Hematopoietic multipotent progenitor cell treated with erythropoietin and hydrocortisone succinate and interleukin-3 and kit ligand, for 4 days (in vitro differentiated cells): ENCODE results near the gene METTL24.

Source experiments
- DNase-seq: peaks from one replicate; pipeline ENCODE4 v3.0.0-alpha.2; 2015

The METTL24 gene, protein sequence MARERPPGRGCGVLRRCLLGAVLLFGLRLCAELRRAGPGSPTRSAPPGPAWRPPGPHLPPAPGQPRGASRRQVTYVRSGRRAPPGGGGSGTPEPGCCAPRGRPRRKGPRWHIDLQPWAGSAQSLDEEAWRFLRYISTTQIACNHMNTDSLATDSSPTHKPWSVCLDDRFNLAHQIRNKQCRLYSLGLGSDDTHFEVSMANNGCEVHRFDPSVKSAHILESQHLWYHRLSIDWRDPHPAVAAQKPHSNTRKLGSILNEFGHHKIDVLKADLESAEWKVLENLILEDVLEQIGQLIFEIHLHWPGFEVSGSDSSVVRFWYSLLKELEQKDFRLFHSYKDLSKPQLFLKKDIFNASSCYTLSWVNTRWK

DNA sequence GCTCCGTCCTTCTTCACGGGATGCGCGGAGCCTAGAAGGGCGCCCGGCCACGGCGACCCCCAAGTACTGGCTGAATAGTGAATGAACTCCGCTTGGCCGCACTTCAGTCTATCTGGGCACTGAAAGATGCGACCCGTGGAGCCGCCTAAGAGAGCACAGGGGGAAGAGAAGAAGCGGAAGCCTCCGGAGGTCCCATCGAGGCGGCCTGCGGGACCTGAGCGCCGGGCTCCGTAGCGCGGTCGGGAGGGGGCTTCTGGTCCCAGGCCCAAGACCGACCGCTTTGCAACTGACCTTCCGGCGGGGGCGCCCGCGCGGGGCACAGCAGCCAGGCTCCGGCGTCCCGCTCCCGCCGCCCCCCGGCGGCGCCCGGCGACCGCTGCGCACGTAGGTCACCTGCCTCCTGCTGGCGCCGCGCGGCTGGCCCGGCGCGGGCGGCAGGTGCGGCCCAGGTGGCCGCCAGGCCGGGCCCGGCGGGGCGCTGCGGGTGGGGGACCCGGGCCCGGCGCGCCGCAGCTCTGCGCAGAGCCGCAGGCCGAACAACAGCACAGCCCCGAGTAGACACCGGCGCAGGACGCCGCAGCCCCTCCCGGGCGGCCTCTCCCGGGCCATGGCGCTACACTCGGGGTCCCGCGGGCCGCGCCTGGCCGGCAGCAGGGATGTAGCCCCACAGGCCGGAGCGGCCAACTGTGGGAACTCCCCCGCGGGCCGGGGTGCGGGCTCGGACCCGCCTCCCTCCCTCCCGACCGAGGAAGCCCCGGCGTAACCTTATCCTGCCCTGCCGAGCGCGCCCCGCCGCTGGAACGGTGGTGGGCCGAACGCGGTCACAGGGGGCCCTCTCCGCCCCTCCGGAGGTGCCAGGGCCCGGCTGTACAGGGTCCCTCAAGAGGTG is at the start of gene METTL24:
TSS of gene METTL24 (minus strand) at position 686 of the 889 bp plus-strand sequence. CDS start at position 609, 77 bp downstream.
- DNase-seq = peak; percentile 68

DNA sequence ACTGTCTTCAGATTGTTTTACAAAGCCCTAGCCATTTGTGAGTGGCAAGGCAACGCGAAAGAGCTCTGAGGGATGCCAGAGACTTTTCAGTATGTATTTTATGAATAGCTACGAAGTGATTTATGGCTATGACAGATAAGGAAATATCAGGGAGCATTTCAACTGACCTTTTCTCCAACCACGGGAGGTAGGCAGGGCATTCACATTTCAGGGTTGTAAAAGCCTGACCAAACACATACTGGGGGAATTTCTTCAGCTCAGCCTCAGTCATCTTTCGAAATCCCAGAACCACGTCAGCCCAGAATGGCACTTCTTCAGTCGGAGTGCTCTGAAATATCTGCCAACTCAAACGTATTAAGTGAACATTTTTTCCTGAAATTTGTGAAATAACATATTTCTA is 46.5 kb upstream of the METTL24 start:
- DNase-seq = no peak

DNA sequence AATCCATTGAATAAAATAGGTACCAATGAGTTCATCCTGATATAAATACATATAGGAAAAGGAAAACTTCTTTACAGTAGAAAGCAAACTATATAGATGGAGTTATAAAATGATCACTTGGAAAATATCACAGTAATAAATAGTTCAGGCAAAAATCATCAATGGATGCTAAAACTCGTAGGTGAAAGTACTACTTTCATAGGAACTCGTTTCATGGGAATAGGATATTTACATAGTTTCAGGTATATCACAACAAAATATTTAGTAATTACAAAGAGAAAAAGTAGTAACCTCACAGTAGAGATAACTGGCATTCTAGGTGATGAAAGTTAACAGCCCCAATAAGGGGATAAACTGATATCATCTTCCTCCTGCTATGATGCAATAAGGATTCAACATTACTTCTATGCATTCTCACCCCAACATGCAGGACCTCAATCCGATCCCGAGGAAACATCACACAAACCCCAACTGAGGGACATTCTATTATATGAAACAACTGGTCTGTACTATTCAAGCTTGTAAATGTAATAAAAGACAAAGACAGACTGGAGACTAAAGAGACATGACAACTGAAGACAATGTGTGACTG is 43.5 kb upstream of the METTL24 start:
- no peak for DNase-seq

DNA sequence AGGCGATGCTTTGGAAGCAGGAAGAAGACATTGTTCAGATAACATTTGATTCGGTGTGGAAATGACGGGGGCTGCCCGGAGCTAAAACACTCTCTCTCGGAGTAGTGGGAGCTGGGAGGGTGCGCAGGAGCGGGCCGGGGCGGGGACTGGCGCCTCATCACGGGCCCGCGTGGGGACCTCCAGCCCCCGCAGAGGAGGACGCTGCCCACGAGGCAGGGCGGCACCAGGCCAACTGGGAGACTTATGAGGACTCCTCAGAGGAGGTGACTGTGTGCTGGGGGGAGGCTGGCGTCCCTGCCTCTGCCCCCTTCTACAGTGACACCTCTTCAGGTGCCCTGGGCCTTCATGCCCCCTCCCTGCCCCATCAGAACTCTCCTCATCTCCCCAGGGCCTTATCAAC is 42.1 kb upstream of the METTL24 start:
- no peak for DNase-seq

DNA sequence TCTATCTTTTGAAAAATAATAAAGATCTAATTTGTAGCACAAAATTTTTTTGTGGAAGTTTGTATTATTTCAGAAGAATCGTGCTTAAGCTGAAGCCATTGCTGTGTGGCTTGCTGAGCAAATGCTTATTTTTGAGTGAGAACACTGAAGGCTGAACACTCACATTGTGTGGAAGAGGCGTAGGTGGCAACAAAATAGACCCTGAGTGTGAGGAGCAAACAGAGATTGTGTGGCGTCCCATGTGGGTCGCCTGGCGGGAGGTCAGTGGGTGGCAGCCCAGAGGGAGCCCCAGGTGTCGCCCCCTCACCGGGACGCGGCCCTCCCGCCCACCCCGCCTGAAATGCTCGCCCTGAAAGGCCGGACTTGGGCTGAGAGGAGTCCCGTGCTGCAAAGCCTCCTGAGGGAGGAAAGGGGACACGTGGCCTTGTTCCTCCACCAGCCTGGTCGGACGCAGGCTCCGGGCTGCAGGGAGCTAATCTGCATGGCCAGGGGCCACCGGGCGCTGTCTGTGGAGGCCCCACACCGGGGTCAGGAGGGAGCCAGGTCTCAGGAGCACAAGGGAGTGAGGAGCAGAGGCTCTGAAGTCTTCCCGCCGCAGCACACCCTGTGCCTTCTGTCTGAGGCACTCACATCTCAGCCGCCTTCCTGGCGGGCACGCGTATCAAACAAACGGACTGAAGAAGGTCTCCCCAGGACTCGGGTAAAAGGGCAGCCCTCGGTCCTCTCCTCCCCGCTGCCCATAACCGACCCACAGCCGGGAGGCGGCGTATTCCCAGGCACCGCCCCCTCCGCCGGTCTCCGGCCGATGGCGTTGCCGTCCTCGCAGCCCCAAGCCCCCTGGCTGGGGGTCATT is 41.3 kb upstream of the METTL24 start:
- peak; percentile 35 for DNase-seq

DNA sequence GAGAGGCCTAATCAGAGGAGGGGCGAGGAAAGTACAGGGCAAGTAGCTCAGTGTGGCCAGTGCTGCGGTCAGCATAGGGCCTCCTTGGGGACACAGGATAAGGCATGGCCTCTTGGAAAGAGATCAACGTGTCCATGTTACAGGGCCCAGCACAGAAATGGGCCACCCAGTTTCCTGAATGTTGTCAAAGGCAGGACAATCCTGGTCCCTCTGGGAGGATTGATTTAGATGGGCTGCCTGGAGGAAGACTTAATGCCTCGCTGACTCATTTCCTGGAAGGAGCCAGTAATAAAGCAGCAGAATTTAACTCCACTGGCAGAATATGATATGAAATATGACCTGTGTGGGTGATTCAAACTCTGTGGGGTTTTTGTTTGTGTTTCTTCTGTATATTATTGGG is 40.6 kb upstream of the METTL24 start:
- DNase-seq = no peak

DNA sequence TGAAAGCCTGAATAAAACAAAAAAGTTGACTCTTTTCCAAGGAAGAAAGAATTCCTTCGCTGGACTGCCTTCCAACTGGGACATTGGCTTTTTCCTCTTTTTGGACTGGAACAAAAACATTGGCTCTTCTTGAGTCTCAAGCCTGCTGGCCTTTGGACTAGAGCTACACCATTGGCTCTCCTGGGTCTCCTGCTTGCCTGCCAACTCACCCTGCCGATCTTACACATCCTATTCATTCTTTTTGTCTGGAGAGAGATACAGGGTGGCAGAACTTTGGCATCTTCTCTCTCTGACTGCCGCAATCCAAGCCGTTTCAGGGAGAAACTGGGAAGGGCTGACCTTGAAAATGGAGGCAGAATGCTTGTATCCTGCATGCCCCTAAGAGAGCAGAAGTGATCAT is 37.1 kb upstream of the METTL24 start:
- DNase-seq = no peak

DNA sequence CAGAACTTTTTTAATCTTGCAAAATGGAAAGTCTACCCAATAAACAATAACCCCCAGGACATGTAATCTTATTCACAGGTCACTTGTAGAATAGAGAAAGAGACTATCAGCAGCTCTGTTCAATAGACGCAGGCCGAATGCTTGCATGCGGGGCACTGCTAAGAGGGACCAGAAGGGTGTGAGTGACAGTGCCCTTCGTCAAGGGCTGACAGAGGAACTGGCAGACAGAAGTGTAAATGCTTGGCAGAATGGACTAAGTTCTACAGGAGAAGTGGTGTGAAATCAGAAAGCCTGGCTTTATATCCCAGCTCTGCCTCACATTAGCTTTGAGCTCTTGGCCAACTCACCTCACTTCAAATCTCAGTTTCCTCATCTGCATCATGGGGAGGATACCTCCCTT is 36.3 kb upstream of the METTL24 start:
- no peak for DNase-seq

DNA sequence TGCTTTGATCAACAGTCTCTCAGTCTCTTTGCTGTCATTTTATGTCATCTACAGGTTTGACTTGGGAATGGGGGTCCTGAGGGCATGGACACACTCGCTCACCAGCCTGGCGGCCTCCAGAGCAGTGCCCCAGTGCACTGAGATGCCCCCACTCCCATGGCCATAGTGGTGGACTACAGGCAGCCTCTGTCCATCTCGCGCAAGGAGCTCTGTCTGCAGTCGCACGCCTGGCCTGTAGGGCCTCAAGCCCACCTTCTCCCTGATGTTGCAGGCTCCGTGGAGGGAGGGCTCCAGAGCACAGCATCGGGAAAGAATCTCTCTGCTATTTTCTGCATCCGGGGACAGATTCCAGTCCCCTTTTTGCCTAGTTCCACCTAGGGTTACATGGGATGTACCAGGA is 34.6 kb upstream of the METTL24 start:
- no peak for DNase-seq

DNA sequence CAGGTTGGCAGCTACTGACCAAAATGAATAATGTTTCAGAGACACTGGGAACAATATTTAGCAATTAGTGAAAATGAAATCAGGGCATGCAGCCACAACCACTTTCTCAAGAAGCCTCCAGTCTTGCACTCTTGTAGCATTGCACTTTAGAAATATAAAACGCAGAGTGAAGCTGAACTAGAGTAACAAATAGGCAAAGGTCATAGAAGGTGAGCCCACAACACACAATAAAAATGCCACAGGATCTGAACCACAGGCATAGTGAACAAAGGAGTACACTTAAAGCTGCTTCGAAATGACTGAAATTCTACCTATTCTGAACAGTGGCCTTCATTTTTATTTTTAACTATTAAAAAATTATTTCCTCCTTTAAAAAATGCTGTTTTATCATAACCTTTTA is 32.3 kb upstream of the METTL24 start:
- no peak for DNase-seq

DNA sequence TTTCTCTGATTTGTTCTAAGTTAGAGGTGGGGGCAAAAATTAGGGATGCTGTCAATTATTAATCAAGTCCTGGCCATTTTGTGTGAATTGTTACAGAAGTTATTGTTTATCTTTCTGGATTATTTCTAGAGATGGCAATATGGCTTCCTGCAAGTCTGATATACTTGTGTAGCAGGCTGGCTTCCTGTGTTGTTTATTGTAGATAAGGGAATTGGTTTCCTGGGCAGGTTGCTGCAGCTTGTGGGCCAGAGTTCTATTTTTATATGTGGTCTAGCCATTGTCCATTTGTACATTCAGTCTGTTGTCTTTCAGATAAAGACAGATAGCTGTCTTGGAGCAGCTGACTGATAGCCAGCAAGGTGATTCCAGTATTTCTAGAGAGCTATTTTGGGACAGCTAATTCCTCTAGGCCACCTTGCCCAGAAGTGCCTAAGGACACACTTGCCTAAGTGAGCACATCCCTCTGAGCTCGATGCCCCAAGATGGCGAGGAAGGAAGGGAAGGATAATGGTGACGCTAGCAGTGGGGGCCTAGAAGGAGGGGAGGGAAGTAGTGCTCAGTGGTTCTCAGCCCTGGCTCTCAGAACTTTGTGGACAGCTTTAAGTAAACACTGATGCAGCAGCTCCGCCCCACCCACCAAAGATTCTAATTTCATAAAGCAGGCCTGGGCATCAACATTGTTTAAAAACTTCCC is 31.7 kb upstream of the METTL24 start:
- DNase-seq = peak; percentile 92

DNA sequence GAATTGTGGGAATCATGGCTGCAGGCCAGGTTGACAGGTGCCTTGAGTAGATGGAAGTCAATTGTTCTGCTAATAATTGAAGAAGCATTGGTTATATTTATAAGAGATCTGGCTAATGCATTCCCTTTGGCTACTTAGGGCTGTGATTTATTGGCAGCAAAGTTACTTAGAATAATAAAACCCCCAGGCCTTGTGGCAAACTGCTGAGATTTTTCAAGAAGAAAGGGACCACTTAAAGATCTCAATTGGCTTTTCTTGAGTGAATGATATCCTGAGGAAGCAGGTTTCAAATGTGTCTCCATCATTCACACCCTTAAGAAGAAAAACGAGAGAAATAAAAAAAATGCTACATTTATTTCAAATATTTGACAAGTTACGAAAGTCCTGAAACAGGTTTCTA is 29.8 kb upstream of the METTL24 start:
- no peak for DNase-seq

DNA sequence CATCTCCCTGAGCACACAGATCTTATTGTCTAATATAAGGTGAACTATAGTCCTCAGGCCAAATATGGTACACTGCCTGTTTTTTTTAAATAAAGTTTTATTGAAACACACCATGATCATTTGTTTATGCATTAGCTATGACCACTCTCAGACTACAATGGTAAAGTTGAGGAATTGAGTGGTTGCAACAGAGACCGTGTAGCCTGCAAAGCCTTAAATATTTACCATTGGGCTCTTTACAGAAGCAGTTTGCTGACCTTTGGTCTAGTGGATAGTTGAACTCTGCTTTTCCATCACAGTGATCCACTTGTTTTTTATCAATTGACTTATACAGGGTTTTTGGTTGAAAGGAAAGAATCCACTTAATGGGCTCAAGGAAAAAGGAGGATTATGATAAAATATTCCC is 27.3 kb upstream of the METTL24 start:
- DNase-seq = no peak

DNA sequence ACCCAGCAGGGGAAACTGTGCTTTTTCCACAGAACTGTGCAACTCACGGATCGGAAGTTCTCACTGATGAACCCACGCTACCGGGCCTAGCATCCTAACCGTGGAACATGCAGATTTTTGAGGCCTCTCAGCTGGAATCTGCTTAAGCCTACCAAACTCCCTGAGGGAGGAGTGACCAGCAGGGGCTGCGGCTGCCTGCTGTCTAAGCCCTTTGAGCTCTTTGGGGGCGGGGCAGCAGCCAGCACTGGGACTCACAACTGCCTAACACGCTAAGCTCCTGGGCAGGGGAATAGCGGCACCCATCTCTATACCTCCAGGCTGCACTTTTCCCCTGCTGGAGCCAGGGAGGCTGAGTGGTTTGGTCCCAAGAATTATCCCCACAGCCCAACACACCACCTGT is 20.4 kb upstream of the METTL24 start:
- no peak for DNase-seq

DNA sequence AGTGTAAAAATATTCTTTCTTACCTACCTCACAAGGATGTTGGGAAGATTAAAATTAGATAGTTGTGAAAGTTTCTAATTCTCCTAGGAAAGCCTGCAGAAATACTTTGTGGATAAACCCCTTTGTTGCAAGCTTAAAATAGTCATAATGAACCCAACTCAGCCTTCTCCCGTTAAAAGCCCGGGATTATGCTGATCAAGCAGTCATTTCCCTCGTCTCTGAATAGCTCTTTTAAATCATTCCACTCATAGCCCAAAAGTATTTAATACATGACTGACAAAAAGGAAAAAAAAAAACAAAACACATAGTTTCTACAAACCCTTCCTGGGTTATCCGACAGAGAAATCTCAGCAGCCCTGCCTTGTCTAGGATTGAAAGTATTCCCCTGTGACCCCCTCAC is 10.9 kb upstream of the METTL24 start:
- no peak for DNase-seq

DNA sequence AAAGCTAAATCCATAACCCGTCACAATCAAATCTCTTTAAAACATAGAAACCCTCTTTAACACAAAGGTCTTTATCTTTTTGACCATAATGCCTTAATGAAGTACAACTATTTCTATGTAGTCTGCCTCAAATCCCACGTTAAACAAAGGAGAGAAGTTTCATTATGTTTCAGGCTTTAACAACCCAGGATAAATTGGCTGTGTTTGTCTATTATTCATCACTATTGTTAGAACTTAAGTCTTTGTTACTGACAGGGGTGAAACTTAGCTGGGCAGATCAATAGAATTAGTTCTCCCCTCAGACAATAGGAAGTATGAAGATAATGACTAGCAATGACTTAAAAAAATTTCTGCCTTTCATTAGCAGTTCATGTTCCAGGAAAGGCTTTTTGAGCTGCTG is 10.1 kb upstream of the METTL24 start:
- no peak for DNase-seq

DNA sequence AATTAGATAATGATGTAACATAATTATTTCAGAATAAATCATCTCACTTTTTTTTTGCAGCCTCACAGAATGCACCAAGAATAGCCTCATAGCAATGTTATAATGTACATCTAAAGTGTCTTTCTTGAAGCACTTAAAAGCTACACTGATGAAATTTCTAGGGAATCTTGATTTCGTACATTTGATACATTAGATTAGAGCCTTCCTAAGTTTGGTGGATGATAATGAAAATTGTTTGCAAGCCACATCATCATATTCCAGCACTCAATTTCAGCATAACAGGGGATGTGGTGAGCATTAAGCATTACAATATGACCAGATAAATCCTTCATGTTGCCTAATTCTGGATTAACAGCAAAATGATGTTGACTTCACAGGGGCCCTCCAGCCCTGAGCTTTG is 9.7 kb upstream of the METTL24 start:
- no peak for DNase-seq

DNA sequence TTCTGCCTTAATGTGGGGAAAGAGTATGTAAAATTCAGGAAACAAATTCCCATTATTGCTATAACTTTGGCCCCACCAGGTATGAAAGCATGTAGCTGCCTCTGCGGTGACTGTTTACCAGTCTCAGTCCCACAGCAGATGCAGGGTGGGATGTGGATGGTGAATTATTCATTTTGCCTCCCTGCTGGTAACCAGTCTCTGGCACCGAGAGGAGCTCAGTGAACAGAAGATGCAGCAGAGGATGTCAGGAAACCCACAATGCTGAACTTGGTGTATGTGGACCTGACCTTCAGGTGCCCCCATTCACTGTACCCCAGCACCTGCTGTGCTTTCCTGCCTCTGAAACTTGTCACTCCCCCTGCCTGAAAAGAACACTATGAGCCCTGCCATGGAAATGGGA is 8.8 kb upstream of the METTL24 start:
- no peak for DNase-seq

DNA sequence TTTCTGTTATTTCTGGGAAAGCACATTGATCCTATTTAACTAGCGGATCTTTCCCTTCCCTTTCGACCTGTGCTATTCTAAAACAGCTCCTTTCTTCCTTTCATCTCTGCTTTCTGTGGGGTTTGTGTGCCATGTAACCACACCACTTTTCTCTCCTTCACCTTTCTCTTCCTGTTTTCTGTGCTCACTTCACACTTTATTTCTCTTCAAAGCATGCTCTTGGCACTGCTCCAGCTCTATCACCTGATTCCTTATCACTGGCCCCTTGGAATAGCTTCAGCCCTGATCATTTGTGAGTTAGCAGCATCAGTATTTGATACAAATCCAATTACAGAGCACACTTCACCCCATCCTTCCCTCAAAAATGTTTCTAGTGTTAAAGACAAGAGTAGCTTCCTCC is 8.1 kb upstream of the METTL24 start:
- no peak for DNase-seq

DNA sequence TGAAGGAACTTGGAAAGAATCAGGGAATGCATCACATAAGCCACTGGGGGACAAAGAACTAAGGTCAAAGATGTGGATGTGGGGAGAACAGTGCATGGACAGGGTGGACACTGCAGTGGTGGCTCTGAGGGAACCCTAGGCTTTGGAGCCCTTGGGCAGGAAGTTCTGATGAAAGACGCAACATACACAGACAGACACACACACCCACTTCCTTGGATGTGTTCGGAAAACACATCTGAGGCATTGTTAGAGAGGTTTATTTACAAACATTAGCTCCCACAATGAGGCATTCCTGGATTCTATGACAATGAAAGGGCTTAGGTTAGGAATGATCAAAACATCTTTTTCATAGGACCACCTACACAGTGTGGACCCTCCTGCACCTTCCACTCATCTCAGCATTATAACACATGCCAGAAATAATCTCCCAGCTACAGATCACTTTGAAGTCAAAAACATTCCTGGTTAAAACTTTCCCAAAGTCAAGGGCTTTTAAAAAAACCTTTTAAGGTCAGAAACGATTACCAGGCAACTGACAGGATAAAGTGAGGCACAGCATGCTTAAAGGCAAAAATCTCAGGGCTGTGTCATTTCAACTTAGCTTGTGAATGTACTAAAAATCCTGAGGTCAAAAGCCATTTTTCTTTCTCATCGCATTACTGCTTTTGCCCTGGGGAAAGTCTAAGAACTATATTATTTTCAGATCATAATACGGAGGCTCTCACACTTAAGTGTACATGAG is 6.4 kb upstream of the METTL24 start:
- no peak for DNase-seq

DNA sequence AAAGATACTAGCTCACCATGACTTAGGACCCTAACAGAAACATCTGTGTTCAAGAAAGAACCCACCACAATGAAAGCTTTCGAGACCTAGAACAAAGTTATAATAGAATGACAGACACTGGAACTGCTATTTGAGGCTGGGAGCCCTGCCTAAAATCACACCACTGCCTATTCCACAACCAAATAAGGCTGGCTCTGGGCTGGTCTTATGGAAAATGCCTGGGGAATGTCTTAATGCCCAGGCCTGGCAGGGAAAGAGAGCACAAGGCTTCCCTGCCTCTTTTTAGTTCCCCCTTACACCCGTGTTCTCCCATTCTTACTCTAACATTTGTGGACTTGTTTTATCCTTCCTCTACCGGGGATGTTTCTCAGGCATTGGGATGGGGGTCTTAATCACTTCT is 5.6 kb upstream of the METTL24 start:
- no peak for DNase-seq

DNA sequence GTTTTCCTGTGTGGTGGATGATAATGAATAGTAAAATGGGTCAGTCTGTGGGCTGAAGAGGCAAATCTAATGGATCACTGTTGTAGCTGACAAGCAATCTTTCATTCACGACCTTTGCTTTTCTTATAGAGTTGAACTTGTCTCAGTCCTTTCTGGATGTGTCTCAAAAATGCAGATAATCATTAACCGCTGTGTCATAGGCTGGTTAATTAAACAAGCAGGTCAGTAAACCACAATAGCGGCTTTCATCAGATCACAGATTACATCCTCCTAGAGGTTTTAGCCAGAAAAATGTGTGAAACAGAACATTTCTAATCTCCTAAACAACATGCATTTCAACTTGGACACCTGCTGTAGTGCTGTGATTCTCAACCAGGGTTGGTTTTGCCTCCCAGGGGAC is 2.5 kb upstream of the METTL24 start:
- DNase-seq = peak; percentile 54
